ENCODE data around the gene ITGA5. TPM values are rescaled to one million over a fixed set of nuclear protein-coding genes. Genes with fewer than 3 reads are reported as not detected.

Gene ITGA5
- total RNA-seq, 2 donors from 2014 or later, result 29.9 to 211 TPM

GRCh38 chr12:54439521-54440255 lies 20.6 kb upstream of the ITGA5 start:
- peaks cover 6% of the 10 kb centered on the region for H3K4me1 Mint-ChIP-seq
- H3K9me3 Mint-ChIP-seq, result no peaks in the 10 kb centered on the region
- peak; percentile 45 for ATAC-seq (replicated peaks)
- no peaks in the 10 kb centered on the region for H3K27me3 Mint-ChIP-seq
- no peak overlapping the region for H3K4me3 Mint-ChIP-seq
- H3K27ac Mint-ChIP-seq, result peak overlapping the region; percentile 56
- no peaks in the 10 kb centered on the region for H3K36me3 Mint-ChIP-seq (ENCODE audit: low read depth)

- H3K4me3 Mint-ChIP-seq, result no peak overlapping the region
- peak overlapping the region; percentile 56 for H3K27ac Mint-ChIP-seq
- H3K4me1 Mint-ChIP-seq, result peaks cover 6% of the 10 kb centered on the region
- no peaks in the 10 kb centered on the region for H3K9me3 Mint-ChIP-seq
- no peak for ATAC-seq (replicated peaks)
- H3K27me3 Mint-ChIP-seq, result no peaks in the 10 kb centered on the region
- H3K36me3 Mint-ChIP-seq (ENCODE audit: low read depth), result no peaks in the 10 kb centered on the region
Observed at GRCh38 chr12:54439096-54439495, 20.0 kb upstream of the ITGA5 start.

GRCh38 chr12:54438517-54438916 lies 19.5 kb upstream of the ITGA5 start:
- no peaks in the 10 kb centered on the region for H3K36me3 Mint-ChIP-seq (ENCODE audit: low read depth)
- H3K9me3 Mint-ChIP-seq, result no peaks in the 10 kb centered on the region
- no peak for ATAC-seq (replicated peaks)
- no peak overlapping the region for H3K4me3 Mint-ChIP-seq
- H3K4me1 Mint-ChIP-seq, result peaks cover 6% of the 10 kb centered on the region
- no peaks in the 10 kb centered on the region for H3K27me3 Mint-ChIP-seq
- no peak overlapping the region for H3K27ac Mint-ChIP-seq

- H3K36me3 Mint-ChIP-seq (ENCODE audit: low read depth), result no peaks in the 10 kb centered on the region
- peak overlapping the region; percentile 37 for H3K4me3 Mint-ChIP-seq
- peak; percentile 75 for ATAC-seq (replicated peaks)
- no peaks in the 10 kb centered on the region for H3K9me3 Mint-ChIP-seq
- H3K4me1 Mint-ChIP-seq, result peaks cover 11% of the 10 kb centered on the region
- H3K27ac Mint-ChIP-seq, result peak overlapping the region; percentile 81
- no peaks in the 10 kb centered on the region for H3K27me3 Mint-ChIP-seq
Observed at GRCh38 chr12:54437697-54438096, 18.6 kb upstream of the ITGA5 start.

GRCh38 chr12:54437243-54437642 lies 18.2 kb upstream of the ITGA5 start:
- Mint-ChIP-seq H3K9me3 (no peaks in the 10 kb centered on the region), H3K4me1 (peaks cover 16% of the 10 kb centered on the region), H3K27ac (peak overlapping the region; percentile 81), H3K36me3 (ENCODE audit: low read depth) (no peaks in the 10 kb centered on the region), H3K4me3 (peak overlapping the region; percentile 37), H3K27me3 (no peaks in the 10 kb centered on the region)
- ATAC-seq (replicated peaks), result peak; percentile 65

GRCh38 chr12:54432815-54433164 lies 13.7 kb upstream of the ITGA5 start:
- peak; percentile 62 for ATAC-seq (replicated peaks)
- H3K27me3 Mint-ChIP-seq, result no peaks in the 10 kb centered on the region
- H3K4me1 Mint-ChIP-seq, result peaks cover 36% of the 10 kb centered on the region
- H3K9me3 Mint-ChIP-seq, result no peaks in the 10 kb centered on the region
- H3K36me3 Mint-ChIP-seq (ENCODE audit: low read depth), result no peaks in the 10 kb centered on the region
- peak overlapping the region; percentile 91 for H3K27ac Mint-ChIP-seq
- peak overlapping the region; percentile 86 for H3K4me3 Mint-ChIP-seq

GRCh38 chr12:54431911-54432814 lies 13.1 kb upstream of the ITGA5 start:
- peak; percentile 74 for ATAC-seq (replicated peaks)
- peak overlapping the region; percentile 86 for H3K4me3 Mint-ChIP-seq
- H3K27me3 Mint-ChIP-seq, result peaks cover 4% of the 10 kb centered on the region
- no peaks in the 10 kb centered on the region for H3K9me3 Mint-ChIP-seq
- no peaks in the 10 kb centered on the region for H3K36me3 Mint-ChIP-seq (ENCODE audit: low read depth)
- H3K27ac Mint-ChIP-seq, result peak overlapping the region; percentile 91
- peaks cover 37% of the 10 kb centered on the region for H3K4me1 Mint-ChIP-seq

GRCh38 chr12:54430471-54431069 lies 11.5 kb upstream of the ITGA5 start:
- no peaks in the 10 kb centered on the region for H3K9me3 Mint-ChIP-seq
- H3K36me3 Mint-ChIP-seq (ENCODE audit: low read depth), result no peaks in the 10 kb centered on the region
- H3K27me3 Mint-ChIP-seq, result peaks cover 9% of the 10 kb centered on the region
- no peak for ATAC-seq (replicated peaks)
- peak overlapping the region; percentile 31 for H3K27ac Mint-ChIP-seq
- peaks cover 36% of the 10 kb centered on the region for H3K4me1 Mint-ChIP-seq
- peak overlapping the region; percentile 86 for H3K4me3 Mint-ChIP-seq

GRCh38 chr12:54429014-54429471 lies 10.0 kb upstream of the ITGA5 start:
- Mint-ChIP-seq H3K27ac (peak overlapping the region; percentile 82), H3K36me3 (ENCODE audit: low read depth) (no peaks in the 10 kb centered on the region)

GRCh38 chr12:54428050-54429013 lies 9.3 kb upstream of the ITGA5 start:
- Mint-ChIP-seq H3K36me3 (ENCODE audit: low read depth) (no peaks in the 10 kb centered on the region), H3K9me3 (no peaks in the 10 kb centered on the region), H3K27ac (peak overlapping the region; percentile 82), H3K4me3 (peak overlapping the region; percentile 60), H3K27me3 (peaks cover 11% of the 10 kb centered on the region), H3K4me1 (peaks cover 39% of the 10 kb centered on the region)
- peak; percentile 54 for ATAC-seq (replicated peaks)

More at GRCh38 chr12:54429014-54429471, 10.0 kb upstream of the ITGA5 start:
- Mint-ChIP-seq H3K4me3 (peak overlapping the region; percentile 60), H3K4me1 (peaks cover 36% of the 10 kb centered on the region), H3K27me3 (peaks cover 11% of the 10 kb centered on the region), H3K9me3 (no peaks in the 10 kb centered on the region)
- ATAC-seq (replicated peaks), result no peak

GRCh38 chr12:54427106-54427505 lies 8.0 kb upstream of the ITGA5 start:
- H3K4me1 Mint-ChIP-seq, result peaks cover 35% of the 10 kb centered on the region
- ATAC-seq (replicated peaks), result no peak
- H3K27ac Mint-ChIP-seq, result peak overlapping the region; percentile 82
- no peak overlapping the region for H3K4me3 Mint-ChIP-seq
- H3K9me3 Mint-ChIP-seq, result no peaks in the 10 kb centered on the region
- H3K27me3 Mint-ChIP-seq, result peaks cover 11% of the 10 kb centered on the region
- H3K36me3 Mint-ChIP-seq (ENCODE audit: low read depth), result no peaks in the 10 kb centered on the region

GRCh38 chr12:54426690-54427089 lies 7.6 kb upstream of the ITGA5 start:
- Mint-ChIP-seq H3K27ac (no peak overlapping the region), H3K27me3 (peaks cover 11% of the 10 kb centered on the region), H3K4me3 (no peak overlapping the region), H3K4me1 (peaks cover 31% of the 10 kb centered on the region), H3K36me3 (ENCODE audit: low read depth) (no peaks in the 10 kb centered on the region), H3K9me3 (no peaks in the 10 kb centered on the region)
- no peak for ATAC-seq (replicated peaks)

GRCh38 chr12:54425702-54426101 lies 6.6 kb upstream of the ITGA5 start:
- Mint-ChIP-seq H3K36me3 (ENCODE audit: low read depth) (no peaks in the 10 kb centered on the region), H3K4me1 (peaks cover 27% of the 10 kb centered on the region), H3K27ac (peak overlapping the region; percentile 77), H3K4me3 (no peak overlapping the region), H3K27me3 (peaks cover 11% of the 10 kb centered on the region), H3K9me3 (no peaks in the 10 kb centered on the region)
- no peak for ATAC-seq (replicated peaks)

Data from activated T-helper 17 cell treated with anti-CD3 and anti-CD28 coated beads, Interleukin-2, amount 50 U/mL, for 72 hours (primary cell).